ENCODE data around the gene RFNG. TPM values are rescaled to one million over a fixed set of nuclear protein-coding genes. Genes with fewer than 3 reads are reported as not detected.
A peak's percentile ranks its signal among the peaks of the same experiment; 100 is the strongest.

Gene RFNG
- total and polyA plus RNA-seq, 2 of the 13 experiments (the other 11 are each of a cell fraction or from before 2014, with no cell fraction given), result 61.4 to 64.0 TPM

- TF ChIP-seq ZNF747 (CRISPR knock-in tag; IDR thresholded peaks at IDR 0.05; ENCODE audit: borderline replicate concordance) (no peak), ZBTB44 (CRISPR knock-in tag; IDR thresholded peaks at IDR 0.05) (no peak), ZNF891 (CRISPR knock-in tag; IDR thresholded peaks at IDR 0.05) (no peak), TOE1 (CRISPR knock-in tag; IDR thresholded peaks at IDR 0.05) (no peak), RAD21 (CRISPR knock-in tag; IDR thresholded peaks at IDR 0.05) (no peak), FIP1L1 (IDR thresholded peaks at IDR 0.05; ENCODE audit: borderline replicate concordance, insufficient read depth, low read depth, low read length) (no peak; the same call in 1 of the 2 replicates), TERF1 (CRISPR knock-in tag; IDR thresholded peaks at IDR 0.05) (no peak), ZNF740 (CRISPR knock-in tag; IDR thresholded peaks at IDR 0.05) (no peak), ZNF326 (CRISPR knock-in tag; IDR thresholded peaks at IDR 0.05; ENCODE audit: borderline replicate concordance) (no peak), AKAP8 (CRISPR knock-in tag; IDR thresholded peaks at IDR 0.05) (no peak; the same call in none of the 2 replicates), TCF7L2 (IDR thresholded peaks at IDR 0.05; ENCODE audit: low read depth, low read length) (no peak; the same call in 1 of the 2 replicates), NR0B2 (CRISPR knock-in tag; IDR thresholded peaks at IDR 0.05) (no peak), JUNB (CRISPR knock-in tag; IDR thresholded peaks at IDR 0.05; ENCODE audit: borderline replicate concordance) (no peak), FOXA1 (IDR thresholded peaks at IDR 0.05) (no peak), FOXA1 (CRISPR knock-in tag; IDR thresholded peaks at IDR 0.05) (peak; percentile 10; the same call in 1 of the 2 replicates), SUZ12 (IDR thresholded peaks at IDR 0.05; ENCODE audit: low read depth, low read length) (no peak), SRSF4 (IDR thresholded peaks at IDR 0.05; ENCODE audit: low read depth, low read length, poor library complexity, severe bottlenecking) (peak; percentile 20), ZNF17 (CRISPR knock-in tag; IDR thresholded peaks at IDR 0.05) (no peak), ARID4A (CRISPR knock-in tag; IDR thresholded peaks at IDR 0.05; ENCODE audit: borderline replicate concordance) (no peak), TEAD2 (CRISPR knock-in tag; IDR thresholded peaks at IDR 0.05) (no peak), ZNF788 (CRISPR knock-in tag; IDR thresholded peaks at IDR 0.05; ENCODE audit: borderline replicate concordance) (no peak; the same call in 1 of the 2 replicates), JARID2 (CRISPR knock-in tag; IDR thresholded peaks at IDR 0.05; ENCODE audit: insufficient replicate concordance) (no peak), HDAC1 (CRISPR knock-in tag; IDR thresholded peaks at IDR 0.05) (peak; percentile 64)
These were observed 37.8 kb downstream of the RFNG start (continued) for GRCh38 chr17:82013772-82014321.
